AML-193 (cell line): Measurements from ENCODE around the gene NFKBIL1.
"Not testable (repeated sequence)": the region's sequence is repeated elsewhere in the genome, so short reads cannot be mapped to it uniquely, and the experiment has no call there.

Experiments used
- DNase-seq, 2 experiments: peaks; one replicate each; lab custom pipeline; 2025; lab: John Stamatoyannopoulos, UW

The NFKBIL1 gene

GRCh38 chr6:31580807-31581433, 33.5 kb downstream of the NFKBIL1 start:
- peak; percentile 82 to 83 for DNase-seq

- no peak for DNase-seq
Observed at GRCh38 chr6:31581434-31582229, 34.2 kb downstream of the NFKBIL1 start.

- DNase-seq = no peak
Observed at GRCh38 chr6:31582230-31582643, 34.8 kb downstream of the NFKBIL1 start, which contains the start of gene LTB. LTB (minus strand) TSS chr6:31582424; CDS start chr6:31582417, 7 bp downstream.

- DNase-seq = peak; percentile 46 to 64
Observed at GRCh38 chr6:31585491-31585890, 38.1 kb downstream of the NFKBIL1 start.

GRCh38 chr6:31586008-31586407, 38.6 kb downstream of the NFKBIL1 start, which contains the start of gene LST1:
LST1 (plus strand) TSS chr6:31586277; CDS start chr6:31587300, 1,023 bp downstream.
- peak; percentile 99 for DNase-seq

- DNase-seq = peak; percentile 97
Observed at GRCh38 chr6:31586599-31587281, 39.3 kb downstream of the NFKBIL1 start.

- DNase-seq = no peak
Observed at GRCh38 chr6:31587791-31588777, 40.7 kb downstream of the NFKBIL1 start.

GRCh38 chr6:31588871-31589650, 41.7 kb downstream of the NFKBIL1 start:
- no peak for DNase-seq

- not testable (repeated sequence) for DNase-seq
Observed at GRCh38 chr6:31590691-31591090, 43.3 kb downstream of the NFKBIL1 start.

GRCh38 chr6:31592396-31592771, 45.0 kb downstream of the NFKBIL1 start:
- DNase-seq = no peak

GRCh38 chr6:31597006-31597405, 49.6 kb downstream of the NFKBIL1 start:
- peak; percentile 86 to 88 for DNase-seq

GRCh38 chr6:31607317-31607716, 59.9 kb downstream of the NFKBIL1 start:
- no peak for DNase-seq
